NOMO-1 treated with DMSO at 0.1 percent for 48 hours (cell line): ENCODE results near the gene MEIOC.
"Not testable (repeated sequence)": the region's sequence is repeated elsewhere in the genome, so short reads cannot be mapped to it uniquely, and the experiment has no call there.

Source experiments
- DNase-seq: peaks from one replicate; lab custom pipeline; 2025; ENCODE audit not compliant: unreplicated experiment; lab: John Stamatoyannopoulos, UW

MEIOC gene

GRCh38 chr17:44655983-44656710, at the start of gene MEIOC:
Gene MEIOC (plus strand): TSS chr17:44656468. CDS start chr17:44656614, 146 bp downstream.
- DNase-seq = peak; percentile 83

GRCh38 chr17:44606658-44607057, 49.6 kb upstream of the MEIOC start:
- no peak for DNase-seq

- no peak for DNase-seq
These were observed 48.2 kb upstream of the MEIOC start for GRCh38 chr17:44607836-44608690.

DNA sequence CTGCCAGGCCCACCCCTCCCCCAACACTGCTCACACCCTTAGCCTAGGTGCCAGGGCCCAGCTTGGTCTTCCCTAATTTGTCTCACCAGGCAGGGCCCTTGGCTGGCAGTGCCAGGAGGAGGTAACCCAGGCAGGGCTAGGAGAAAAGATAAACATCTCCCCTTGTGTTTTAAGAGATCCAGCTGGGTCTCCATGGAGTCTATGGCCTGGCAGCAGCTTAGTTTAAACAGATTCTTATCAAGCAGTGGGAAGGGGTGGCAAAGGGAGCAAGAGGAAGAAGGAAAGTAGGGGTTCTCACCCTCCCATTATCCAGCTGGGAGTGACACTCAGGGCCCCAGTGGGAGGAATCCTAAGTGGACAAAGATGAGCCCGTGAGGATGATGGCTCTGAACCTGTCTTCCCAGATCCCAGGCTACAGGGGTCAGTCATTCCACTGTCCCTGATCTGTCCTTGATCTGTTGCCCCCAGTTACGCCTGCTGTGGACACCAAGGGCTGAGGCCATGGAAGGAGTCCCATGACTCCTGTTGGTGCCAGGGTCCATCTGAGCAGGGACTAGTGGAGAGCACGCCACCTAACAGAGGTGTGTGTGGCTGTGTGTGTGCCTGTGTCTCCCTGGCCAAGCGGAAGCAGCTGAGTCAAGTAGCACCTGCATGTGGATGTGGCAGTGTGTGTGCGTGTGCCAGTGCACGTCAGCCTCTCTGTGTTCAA, 47.4 kb upstream of the MEIOC start:
- no peak for DNase-seq

- no peak for DNase-seq
These were observed 45.9 kb upstream of the MEIOC start for GRCh38 chr17:44610331-44610730.

DNA sequence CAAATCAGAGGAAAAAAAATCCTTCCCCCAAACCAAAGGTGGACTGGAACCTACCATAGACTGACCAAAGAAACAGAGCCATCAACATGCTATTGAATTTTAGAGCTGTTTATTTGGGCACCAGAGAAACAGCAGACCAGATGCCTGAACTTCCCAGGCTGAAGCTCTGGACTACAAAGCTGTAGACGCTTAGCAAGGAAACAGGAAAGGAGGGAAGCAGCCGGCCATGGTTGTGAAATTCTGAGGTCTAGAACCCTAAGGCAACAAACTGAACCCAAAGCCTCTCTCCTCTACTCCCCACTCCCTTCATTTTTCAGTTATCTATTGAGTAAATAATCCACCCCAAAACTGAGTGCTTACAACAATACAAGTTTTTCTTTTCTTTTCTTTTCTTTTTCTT, 45.4 kb upstream of the MEIOC start:
- peak; percentile 20 for DNase-seq

GRCh38 chr17:44614862-44615261, 41.4 kb upstream of the MEIOC start:
- no peak for DNase-seq

DNA sequence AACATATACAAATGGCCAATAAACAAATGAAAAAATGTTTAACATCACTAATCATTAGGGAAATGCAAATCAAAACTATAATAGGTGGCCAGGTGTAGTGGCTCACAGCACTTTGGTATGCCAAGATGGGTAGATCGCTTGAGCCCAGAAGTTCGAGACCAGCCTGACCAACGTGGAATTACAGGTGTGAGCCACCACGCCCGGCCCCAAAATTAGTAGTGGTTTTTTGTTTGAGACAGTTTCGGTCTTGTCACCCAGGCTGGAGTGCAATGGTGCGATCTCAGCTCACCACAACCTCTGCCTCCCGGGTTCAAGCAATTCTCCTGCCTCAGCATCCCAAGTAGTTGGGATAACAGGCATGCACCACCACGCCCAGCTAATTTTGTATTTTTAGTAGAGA, 37.6 kb upstream of the MEIOC start:
- not testable (repeated sequence) for DNase-seq

DNA sequence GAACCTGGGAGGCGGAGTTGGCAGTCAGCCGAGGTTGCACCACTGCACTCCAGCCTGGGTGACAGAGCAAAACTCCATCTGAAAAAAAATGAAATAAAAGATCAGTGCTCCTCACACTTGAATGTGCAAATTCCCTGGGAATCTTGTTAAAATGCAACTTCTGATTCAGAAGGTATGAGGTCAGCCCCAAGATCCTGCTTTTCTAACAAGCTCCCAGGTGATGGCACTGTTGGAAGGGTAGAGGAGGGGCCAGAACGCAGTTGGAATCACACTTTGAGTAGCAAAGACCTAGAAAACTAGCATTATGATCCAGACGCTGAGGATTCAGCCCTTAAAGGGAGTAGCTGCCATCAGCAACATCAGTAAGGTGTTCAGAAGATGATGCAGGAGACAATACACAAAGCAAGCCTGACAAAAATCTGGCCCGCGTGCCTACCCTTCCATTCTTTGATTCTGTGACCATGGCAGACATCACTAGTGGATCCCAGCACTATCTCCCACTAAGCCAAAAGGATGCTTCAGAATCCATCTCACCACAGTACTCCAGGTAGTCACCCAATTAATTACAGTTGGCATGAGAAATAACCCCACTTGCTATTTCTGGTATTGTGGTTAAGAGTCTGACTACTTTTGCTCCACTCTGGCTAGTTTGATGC, 33.1 kb upstream of the MEIOC start:
- DNase-seq = no peak

DNA sequence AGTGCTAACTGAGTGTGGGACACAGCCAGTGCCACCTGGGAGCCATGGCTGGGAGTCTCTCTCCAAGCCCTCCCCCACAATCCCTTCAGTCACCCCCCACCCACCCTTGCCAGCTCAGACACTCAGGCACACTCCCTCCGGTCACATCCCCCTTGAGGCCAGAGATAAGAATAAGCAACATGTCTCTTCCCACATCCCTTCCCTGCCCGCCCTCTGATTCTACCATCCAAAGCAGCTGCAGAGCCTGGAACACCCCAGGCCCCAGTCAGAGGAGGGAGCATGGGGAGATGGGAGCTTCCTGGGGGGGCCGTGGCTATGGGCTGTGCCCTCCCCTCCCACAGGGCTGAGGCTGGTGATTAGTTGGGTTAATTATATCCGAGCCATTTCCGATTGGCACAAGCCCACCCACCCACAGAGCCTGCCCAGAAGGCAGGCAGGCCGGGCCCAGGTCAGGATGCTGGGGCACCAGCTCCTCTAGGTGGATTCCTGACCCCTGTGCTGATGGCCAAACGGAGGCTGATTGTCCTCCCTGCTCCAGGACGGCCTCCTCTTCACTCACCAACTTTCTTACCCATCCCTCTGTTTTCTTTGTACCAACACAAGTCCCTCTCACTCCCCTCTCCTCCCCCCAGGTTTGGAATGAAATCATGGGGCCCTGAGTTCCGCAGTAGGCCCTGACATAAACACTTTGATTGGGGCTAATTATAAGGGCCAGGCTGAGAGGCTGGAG, 28.6 kb upstream of the MEIOC start:
- no peak for DNase-seq

- DNase-seq = peak; percentile 79
These were observed 27.8 kb upstream of the MEIOC start for GRCh38 chr17:44628243-44629188.

DNA sequence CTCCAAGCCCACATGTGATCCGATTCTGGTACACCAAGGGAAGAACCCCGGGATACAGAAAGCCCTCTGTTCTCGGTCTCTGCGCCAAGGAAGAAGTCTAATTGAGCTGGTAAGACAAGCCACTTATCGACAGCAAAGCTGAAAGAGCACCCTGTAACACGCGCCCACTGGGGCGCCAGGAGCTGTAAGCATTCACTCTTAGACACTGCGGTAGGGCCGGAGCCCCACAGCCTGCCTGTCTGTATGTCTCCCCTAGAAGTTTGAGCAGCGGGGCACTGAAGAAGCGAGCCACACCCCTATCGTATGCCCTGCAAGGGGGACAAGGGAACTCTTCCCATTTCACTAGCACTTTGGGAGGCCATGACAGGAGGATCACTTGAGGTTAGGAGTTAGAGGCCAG, 27.0 kb upstream of the MEIOC start:
- no peak for DNase-seq

- DNase-seq = no peak
These were observed 25.6 kb upstream of the MEIOC start for GRCh38 chr17:44630703-44631102.

GRCh38 chr17:44633998-44634397, 22.3 kb upstream of the MEIOC start:
- no peak for DNase-seq

DNA sequence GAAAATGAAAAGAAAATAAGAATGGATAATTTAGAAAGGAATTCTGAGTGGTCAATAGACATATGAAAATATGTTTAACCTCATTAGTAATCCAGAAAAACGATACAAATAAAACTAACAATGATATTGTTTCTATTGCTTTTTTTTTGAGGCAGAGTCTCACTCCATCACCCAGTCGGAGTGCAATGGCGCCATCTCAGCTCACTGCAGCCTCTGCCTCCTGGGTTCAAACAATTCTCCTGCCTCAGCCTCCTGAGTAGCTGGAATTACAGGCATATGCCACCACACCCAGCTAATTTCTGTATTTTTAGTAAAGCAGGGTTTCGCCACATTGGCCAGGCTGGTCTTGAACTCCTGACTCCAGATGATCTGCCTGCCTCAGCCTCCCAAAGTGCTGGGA, 21.9 kb upstream of the MEIOC start:
- DNase-seq = not testable (repeated sequence)

DNA sequence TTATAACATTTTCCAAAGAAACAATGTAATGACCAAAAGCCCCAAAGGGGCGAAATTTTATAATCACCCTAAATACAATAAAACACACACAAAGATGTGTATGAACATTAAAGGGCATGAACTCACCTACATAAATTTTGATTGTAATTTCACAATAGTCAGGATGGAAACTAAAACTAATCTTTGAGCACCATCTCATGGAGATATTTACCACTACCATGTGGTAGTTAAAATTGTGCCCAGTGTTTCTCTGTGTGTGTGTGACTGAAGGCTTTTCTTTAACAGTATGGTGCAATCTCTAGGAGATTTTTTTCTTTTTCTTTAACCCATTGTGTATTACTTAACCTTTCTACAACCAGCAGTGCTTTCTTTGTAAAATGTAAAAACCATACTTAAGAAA, 19.7 kb upstream of the MEIOC start:
- DNase-seq = peak; percentile 89

GRCh38 chr17:44637066-44637465, 19.2 kb upstream of the MEIOC start:
- DNase-seq = no peak

GRCh38 chr17:44642834-44643233, 13.4 kb upstream of the MEIOC start:
- no peak for DNase-seq

- no peak for DNase-seq
These were observed 10.9 kb upstream of the MEIOC start for GRCh38 chr17:44645341-44645740.
